Measurements from ENCODE around the gene SSH3.

DNA sequence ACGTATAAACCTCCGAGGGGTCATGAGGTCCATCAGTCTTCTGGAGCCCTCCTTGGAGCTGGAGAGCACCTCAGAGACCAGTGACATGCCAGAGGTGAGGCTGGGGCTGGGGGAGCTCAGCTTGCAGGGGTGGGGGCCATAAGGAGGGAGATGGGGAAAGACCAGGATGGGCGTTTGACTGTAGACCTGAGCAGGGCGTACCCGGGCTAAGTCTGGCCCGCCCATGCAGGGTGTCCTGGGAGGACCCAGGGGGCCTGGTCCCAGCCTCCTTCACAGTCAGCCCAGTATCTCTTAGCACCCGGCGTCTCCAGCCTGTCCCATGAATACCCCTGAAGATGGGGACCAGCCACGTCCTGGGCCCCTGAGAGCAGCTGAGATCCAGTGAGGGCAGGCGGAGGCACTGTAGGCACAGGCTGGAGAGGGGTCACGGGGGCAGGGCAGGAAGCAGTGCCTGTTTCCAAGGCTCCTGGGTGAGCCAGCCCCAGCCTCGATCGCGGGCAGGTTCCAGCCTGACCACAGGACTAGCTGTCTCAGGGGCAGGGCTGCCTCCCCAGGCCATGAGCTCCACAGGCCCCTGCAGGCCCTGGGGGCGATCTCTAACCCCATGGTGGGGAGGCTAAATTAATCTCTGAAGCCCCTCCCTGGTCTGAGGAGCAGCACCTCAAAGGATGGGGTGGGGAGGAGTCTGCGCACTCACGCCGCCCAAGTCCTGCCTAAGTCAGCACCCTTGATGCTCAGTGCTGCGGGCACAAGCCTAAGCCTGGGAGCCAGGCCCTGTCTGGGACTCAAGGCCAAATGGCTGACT lies 7.1 kb downstream of the SSH3 start:
- TF ChIP-seq, protein P1, sequence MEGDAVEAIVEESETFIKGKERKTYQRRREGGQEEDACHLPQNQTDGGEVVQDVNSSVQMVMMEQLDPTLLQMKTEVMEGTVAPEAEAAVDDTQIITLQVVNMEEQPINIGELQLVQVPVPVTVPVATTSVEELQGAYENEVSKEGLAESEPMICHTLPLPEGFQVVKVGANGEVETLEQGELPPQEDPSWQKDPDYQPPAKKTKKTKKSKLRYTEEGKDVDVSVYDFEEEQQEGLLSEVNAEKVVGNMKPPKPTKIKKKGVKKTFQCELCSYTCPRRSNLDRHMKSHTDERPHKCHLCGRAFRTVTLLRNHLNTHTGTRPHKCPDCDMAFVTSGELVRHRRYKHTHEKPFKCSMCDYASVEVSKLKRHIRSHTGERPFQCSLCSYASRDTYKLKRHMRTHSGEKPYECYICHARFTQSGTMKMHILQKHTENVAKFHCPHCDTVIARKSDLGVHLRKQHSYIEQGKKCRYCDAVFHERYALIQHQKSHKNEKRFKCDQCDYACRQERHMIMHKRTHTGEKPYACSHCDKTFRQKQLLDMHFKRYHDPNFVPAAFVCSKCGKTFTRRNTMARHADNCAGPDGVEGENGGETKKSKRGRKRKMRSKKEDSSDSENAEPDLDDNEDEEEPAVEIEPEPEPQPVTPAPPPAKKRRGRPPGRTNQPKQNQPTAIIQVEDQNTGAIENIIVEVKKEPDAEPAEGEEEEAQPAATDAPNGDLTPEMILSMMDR (IDR thresholded peaks at IDR 0.05) = no peak
- TF ChIP-seq POLR2A (IDR thresholded peaks at IDR 0.05; ENCODE audit: low read depth) = no peak
- no peak for TF ChIP-seq EP300 (IDR thresholded peaks at IDR 0.05)
- TF ChIP-seq POLR2AphosphoS5 (IDR thresholded peaks at IDR 0.05) = no peak
